PC-3 (cell line): ENCODE data around the gene RNF150. TPM values are rescaled to one million over a fixed set of nuclear protein-coding genes. Genes with fewer than 3 reads are reported as not detected.

ENCODE experiments used
- ATAC-seq: fragments of 200-7000 bp; cut with Tn5 transposase; 2 replicates; pipeline ENCODE4 v1.9.1; 2020; ENCODE audit warnings: mild to moderate bottlenecking, moderate library complexity
- BruUV-seq: library from RNA; stranded (reverse); fragments of 400-500 nt; replicated peaks from 2 replicates; lab custom pipeline; 2021; lab: Mats Ljungman, UMichigan
- CTCF ChIA-PET: fragments of 300-600 bp; sonication (Branson Sonifier 250); formaldehyde crosslinking; loops from one replicate; lab custom pipeline; 2022; ENCODE audit warnings: antibody characterized with exemption; lab: Charles Lee
- POLR2A ChIA-PET: fragments of 300-600 bp; sonication (Branson Sonifier 250); formaldehyde crosslinking; loops from one replicate; lab custom pipeline; 2022; ENCODE audit warnings: antibody characterized with exemption; ENCODE audit not compliant: unreplicated experiment; lab: Charles Lee
- DNase-seq: peaks from one replicate; pipeline ENCODE4 v3.0.0-alpha.2; 2015
- H2AFZ ChIP-seq: fragments of 300-600 bp; sonication (generic); 2 replicates; pipeline ENCODE4 v1.6.0; 2016; ENCODE audit warnings: antibody characterized with exemption, low read length
- H3F3A ChIP-seq: fragments of 300-600 bp; sonication (generic); one replicate; pipeline ENCODE4 v1.6.0; 2017; ENCODE audit warnings: antibody characterized with exemption, low read length, control low read depth, mild to moderate bottlenecking; ENCODE audit not compliant: unreplicated experiment
- H3K27ac ChIP-seq: fragments of 300-600 bp; sonication (generic); 2 replicates; pipeline ENCODE4 v1.5.1; 2016; ENCODE audit warnings: mild to moderate bottlenecking, low read length
- H3K27me3 ChIP-seq: fragments of 300-600 bp; sonication (generic); 2 replicates; pipeline ENCODE4 v1.6.1; 2016; ENCODE audit warnings: low read length, mixed read lengths
- H3K36me3 ChIP-seq: fragments of 300-600 bp; sonication (generic); 2 replicates; pipeline ENCODE4 v1.6.1; 2016; ENCODE audit warnings: low read depth, mixed run types, low read length, mixed read lengths
- H3K4me1 ChIP-seq: fragments of 300-600 bp; sonication (generic); 2 replicates; pipeline ENCODE4 v1.5.1; 2016; ENCODE audit warnings: low read length; ENCODE audit not compliant: insufficient read depth
- H3K4me2 ChIP-seq: fragments of 300-600 bp; sonication (generic); 2 replicates; pipeline ENCODE4 v1.6.0; 2016; ENCODE audit warnings: low read length
- H3K4me3 ChIP-seq: fragments of 300-600 bp; sonication (generic); 2 replicates; pipeline ENCODE4 v1.5.1; 2016; ENCODE audit warnings: mild to moderate bottlenecking, low read length, mixed read lengths
- H3K79me2 ChIP-seq: fragments of 300-600 bp; sonication (generic); 2 replicates; pipeline ENCODE4 v1.6.1; 2017; ENCODE audit warnings: low read length, mixed read lengths
- H3K9ac ChIP-seq: fragments of 300-600 bp; sonication (generic); 2 replicates; pipeline ENCODE4 v1.6.0; 2016; ENCODE audit warnings: mild to moderate bottlenecking, low read length
- H3K9me2 ChIP-seq: fragments of 300-600 bp; sonication (generic); replicated peaks from 2 replicates; pipeline ENCODE4 v1.6.1; 2016; ENCODE audit warnings: mixed run types, low read length, mixed read lengths
- H3K9me3 ChIP-seq: fragments of 300-600 bp; sonication (generic); 2 replicates; pipeline ENCODE4 v1.6.1; 2016; ENCODE audit warnings: low read length, mixed read lengths
- H4K20me1 ChIP-seq: fragments of 300-600 bp; sonication (generic); 2 replicates; pipeline ENCODE4 v1.6.1; 2016; ENCODE audit warnings: low read length, mixed read lengths
- CTCF ChIP-seq: fragments of 300-600 bp; sonication (generic); conservative IDR thresholded peaks from 2 replicates; pipeline ENCODE4 v1.5.1; 2017; ENCODE audit warnings: antibody characterized with exemption, low read depth, mild to moderate bottlenecking, low read length
- EZH2 ChIP-seq: fragments of 300-600 bp; sonication (generic); IDR thresholded peaks from one replicate; pipeline ENCODE4 v1.6.1; 2017; ENCODE audit warnings: antibody characterized with exemption, mild to moderate bottlenecking, low read length; ENCODE audit not compliant: unreplicated experiment
- EZH2phosphoT487 ChIP-seq: fragments of 300-600 bp; sonication (generic); IDR thresholded peaks from 2 replicates; pipeline ENCODE4 v1.6.1; 2018; ENCODE audit warnings: mild to moderate bottlenecking, antibody characterized with exemption, low read length, borderline replicate concordance
- intact Hi-C: fragments of 100-400 bp; cut with micrococcal nuclease; formaldehyde crosslinking; loops from 2 replicates; pipeline ENCODE4 v1.9.0; 2023
- total RNA-seq: library from RNA; depleted of rRNA; stranded (reverse); fragments of >200 nt; gene quantifications from 2 replicates; pipeline ENCODE4 v1.2.3, GENCODE V29; 2014

Gene RNF150
- total RNA-seq, 1 experiment from 2014 or later: 0.55 TPM

DNA sequence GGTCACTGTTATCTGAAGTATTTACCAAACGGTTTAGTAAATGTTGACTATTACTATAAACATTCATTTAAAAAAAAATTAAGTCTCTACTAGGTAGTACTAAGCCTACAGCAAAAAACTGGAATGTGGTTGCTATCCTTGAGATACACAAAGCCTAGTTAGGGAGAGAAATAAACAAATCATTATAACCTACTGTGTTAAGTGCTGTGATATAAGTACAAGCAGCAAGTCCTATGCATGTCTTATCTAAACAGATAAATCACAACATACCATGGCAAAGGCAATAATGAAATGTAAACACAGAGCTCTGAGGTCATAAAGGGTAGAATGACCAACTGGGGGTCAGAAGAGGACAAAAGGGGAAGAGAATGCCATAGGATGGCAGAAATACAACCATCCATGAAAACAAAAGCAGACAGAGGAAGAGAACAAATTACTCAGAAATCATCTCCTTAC, 92.2 kb downstream of the RNF150 start:
- peak; percentile 45 for ATAC-seq
- intact Hi-C loops: no loop called here
- no TSS peak for BruUV-seq
- no peaks in the 10 kb centered on the region for H3K36me3 ChIP-seq
- H3K4me3 ChIP-seq: no peak overlapping the region
- no peaks in the 10 kb centered on the region for H3K9me3 ChIP-seq
- no peak overlapping the region for H3K27ac ChIP-seq
- H3K4me2 ChIP-seq: no peak overlapping the region
- peak; percentile 11 for DNase-seq
- no peak for TF ChIP-seq EZH2phosphoT487
- TF ChIP-seq CTCF: no peak
- TF ChIP-seq EZH2: no peak
- H4K20me1 ChIP-seq: no peaks in the 10 kb centered on the region
- 0 out of 2 replicates have a peak, but pooled peaks cover 2% of the 10 kb centered on the region for H3K9me2 ChIP-seq
- CTCF ChIA-PET: no interaction called here
- H2AFZ ChIP-seq: no peak overlapping the region
- H3F3A ChIP-seq: no peaks in the 10 kb centered on the region
- H3K79me2 ChIP-seq: no peaks in the 10 kb centered on the region
- H3K9ac ChIP-seq: no peak overlapping the region
- H3K27me3 ChIP-seq: peaks cover 38% of the 10 kb centered on the region
- POLR2A ChIA-PET: no interaction called here
- H3K4me1 ChIP-seq: no peaks in the 10 kb centered on the region

DNA sequence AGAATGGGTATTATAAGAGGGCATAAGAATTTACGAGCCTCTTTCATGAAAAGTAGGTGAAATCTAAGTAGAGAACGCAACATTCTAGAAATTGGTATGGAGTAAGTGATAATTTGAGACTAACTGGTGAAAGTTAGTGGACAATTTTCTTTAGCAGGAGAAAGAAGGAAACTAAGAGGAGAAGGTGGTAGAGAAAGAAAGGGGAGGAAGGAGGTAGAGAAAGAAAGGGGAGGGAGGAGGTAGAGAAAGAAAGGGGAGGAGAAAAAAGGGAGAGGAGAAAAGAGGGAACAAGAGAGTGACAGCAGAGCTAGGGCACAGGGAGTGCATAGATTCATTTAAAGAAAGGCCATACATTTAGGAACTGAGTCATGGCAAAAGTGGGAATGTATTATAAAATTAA, 94.1 kb downstream of the RNF150 start:
- POLR2A ChIA-PET: no interaction called here
- Histone ChIP-seq H3K36me3 (no peaks in the 10 kb centered on the region), H3K27ac (no peak overlapping the region), H3K9ac (no peak overlapping the region), H2AFZ (no peak overlapping the region), H3K9me3 (no peaks in the 10 kb centered on the region), H3F3A (no peaks in the 10 kb centered on the region), H3K4me2 (no peak overlapping the region), H3K9me2 (0 out of 2 replicates have a peak, but pooled peaks cover 2% of the 10 kb centered on the region), H4K20me1 (no peaks in the 10 kb centered on the region), H3K79me2 (no peaks in the 10 kb centered on the region), H3K4me1 (no peaks in the 10 kb centered on the region), H3K4me3 (no peak overlapping the region), H3K27me3 (peaks cover 38% of the 10 kb centered on the region)
- BruUV-seq: no TSS peak
- TF ChIP-seq CTCF (no peak), EZH2phosphoT487 (no peak), EZH2 (no peak)
- CTCF ChIA-PET: no interaction called here
- ATAC-seq (no peak), DNase-seq (no peak)
- intact Hi-C loops: no loop called here

GRCh38 chr4:141038428-141038827, 94.8 kb downstream of the RNF150 start:
- Histone ChIP-seq H3K27ac (no peak overlapping the region), H3K9me3 (no peaks in the 10 kb centered on the region), H2AFZ (no peak overlapping the region), H3F3A (no peaks in the 10 kb centered on the region), H3K36me3 (no peaks in the 10 kb centered on the region), H3K79me2 (no peaks in the 10 kb centered on the region), H4K20me1 (no peaks in the 10 kb centered on the region), H3K4me2 (no peak overlapping the region), H3K9me2 (0 out of 2 replicates have a peak, but pooled peaks cover 2% of the 10 kb centered on the region), H3K9ac (no peak overlapping the region), H3K27me3 (peaks cover 36% of the 10 kb centered on the region), H3K4me1 (no peaks in the 10 kb centered on the region), H3K4me3 (no peak overlapping the region)
- intact Hi-C loops: no loop called here
- ATAC-seq (no peak), DNase-seq (no peak)
- CTCF ChIA-PET: no interaction called here
- POLR2A ChIA-PET: no interaction called here
- BruUV-seq: no TSS peak
- no peak for TF ChIP-seq EZH2
- TF ChIP-seq EZH2phosphoT487: no peak
- no peak for TF ChIP-seq CTCF
